HEK293 (cell line): ENCODE results near the gene EEFSEC.

Source experiments
- CTCF ChIA-PET: fragments of 350-600 bp; formaldehyde crosslinking; extraction: SDS; loops from one replicate; lab custom pipeline; 2021; ENCODE audit warnings: antibody characterized with exemption; lab: Yijun Ruan, JAX
- POLR2A ChIA-PET: fragments of 300-600 bp; formaldehyde crosslinking; extraction: SDS; loops from one replicate; lab custom pipeline; 2020; ENCODE audit warnings: antibody characterized with exemption, inconsistent platforms; lab: Yijun Ruan, JAX
- H3K27ac ChIP-seq: fragments of 200-500 bp; sonication (Bioruptor generic); 2 replicates; pipeline ENCODE4 v1.5.1; 2014; ENCODE audit warnings: low read depth, low read length, control low read depth, inconsistent platforms; ENCODE audit errors: extremely low read depth
- H3K36me3 ChIP-seq, 2 experiments: fragments of 200-500 bp in 1 of 2; sonication (Bioruptor generic) in 1 of 2; 1 replicate in 1 of 2; 2 replicates in 1 of 2; pipeline ENCODE4 v1.5.1; 2014 to 2017; ENCODE audit warnings: inconsistent platforms in 2 of 2, low read length in 2 of 2; ENCODE audit not compliant: control insufficient read depth in 2 of 2, insufficient read depth in 1 of 2
- H3K4me1 ChIP-seq: fragments of 200-500 bp; sonication (Bioruptor generic); 2 replicates; pipeline ENCODE4 v1.5.1; 2014; ENCODE audit warnings: mild to moderate bottlenecking, low read length, inconsistent platforms; ENCODE audit not compliant: control insufficient read depth, insufficient read depth
- H3K4me3 ChIP-seq: 2 replicates; pipeline ENCODE4 v1.5.1; 2011; ENCODE audit warnings: low read depth, mild to moderate bottlenecking, control low read depth, low read length, moderate library complexity
- H3K9me3 ChIP-seq: fragments of 200-500 bp; sonication (Bioruptor generic); 2 replicates; pipeline ENCODE4 v1.5.1; 2014; ENCODE audit warnings: low read depth, low read length, inconsistent platforms; ENCODE audit not compliant: control insufficient read depth, insufficient read depth
- ATF2 ChIP-seq: fragments of 450-650 bp; formaldehyde crosslinking; IDR thresholded peaks from 2 replicates; pipeline ENCODE4 v1.5.1; 2016; ENCODE audit warnings: missing biosample characterization, missing genetic modification characterization, low read depth
- EGR2 ChIP-seq: fragments of 450-650 bp; formaldehyde crosslinking; IDR thresholded peaks from 2 replicates; pipeline ENCODE4 v1.5.1; 2016; ENCODE audit warnings: low read depth, missing biosample characterization, missing genetic modification characterization
- GLIS1 ChIP-seq: fragments of 450-650 bp; formaldehyde crosslinking; IDR thresholded peaks from 2 replicates; pipeline ENCODE4 v1.5.1; 2016; ENCODE audit warnings: missing biosample characterization, missing genetic modification characterization
- HOXC10 ChIP-seq: sonication (generic); formaldehyde crosslinking; IDR thresholded peaks from 2 replicates; pipeline ENCODE4 v1.8.1; 2023; ENCODE audit warnings: mild to moderate bottlenecking, missing genetic modification reagents
- KLF9 ChIP-seq: fragments of 450-650 bp; formaldehyde crosslinking; IDR thresholded peaks from 2 replicates; pipeline ENCODE4 v1.5.1; 2016; ENCODE audit warnings: missing biosample characterization, missing genetic modification characterization, low read depth
- TRIM28 ChIP-seq: IDR thresholded peaks from 2 replicates; pipeline ENCODE4 v1.6.1; 2011; ENCODE audit warnings: low read length, control low read depth, borderline replicate concordance
- ZNF112 ChIP-seq: fragments of 450-650 bp; formaldehyde crosslinking; IDR thresholded peaks from 2 replicates; pipeline ENCODE4 v1.5.0; 2017; ENCODE audit warnings: missing biosample characterization, missing genetic modification characterization
- ZNF148 ChIP-seq: fragments of 450-650 bp; formaldehyde crosslinking; IDR thresholded peaks from 2 replicates; pipeline ENCODE4 v1.5.0; 2017; ENCODE audit warnings: missing biosample characterization, missing genetic modification characterization, borderline replicate concordance
- ZNF24 ChIP-seq: fragments of 450-650 bp; formaldehyde crosslinking; IDR thresholded peaks from 2 replicates; pipeline ENCODE4 v1.5.1; 2016; ENCODE audit warnings: missing biosample characterization, missing genetic modification characterization
- ZNF280C ChIP-seq: fragments of 450-650 bp; formaldehyde crosslinking; IDR thresholded peaks from 2 replicates; pipeline ENCODE4 v1.5.1; 2016; ENCODE audit warnings: missing biosample characterization, missing genetic modification characterization
- ZNF311 ChIP-seq: fragments of 450-650 bp; formaldehyde crosslinking; IDR thresholded peaks from 2 replicates; pipeline ENCODE4 v1.5.1; 2017; ENCODE audit warnings: missing biosample characterization, missing genetic modification characterization, borderline replicate concordance
- ZNF37A ChIP-seq: fragments of 450-650 bp; IDR thresholded peaks from 2 replicates; pipeline ENCODE4 v1.5.1; 2018; ENCODE audit warnings: missing biosample characterization, missing genetic modification characterization
- ZNF518A ChIP-seq: fragments of 450-650 bp; formaldehyde crosslinking; conservative IDR thresholded peaks from 2 replicates; pipeline ENCODE4 v1.5.1; 2016; ENCODE audit warnings: low read depth, missing biosample characterization, missing genetic modification characterization
- ZNF76 ChIP-seq: fragments of 450-650 bp; formaldehyde crosslinking; IDR thresholded peaks from 2 replicates; pipeline ENCODE4; 2016; ENCODE audit warnings: low read depth, missing biosample characterization, missing genetic modification characterization, borderline replicate concordance
- ZSCAN4 ChIP-seq: fragments of 450-650 bp; formaldehyde crosslinking; IDR thresholded peaks from 2 replicates; pipeline ENCODE4 v1.5.1; 2017; ENCODE audit warnings: missing biosample characterization, missing genetic modification characterization

The EEFSEC gene

GRCh38 chr3:128351546-128351945, 198.3 kb downstream of the EEFSEC start:
- Histone ChIP-seq H3K36me3 (peaks cover 0 to 7% of the 10 kb centered on the region in 2 experiments; a peak in 1 of 3 replicates), H3K4me3 (no peak overlapping the region), H3K27ac (no peak overlapping the region), H3K4me1 (peaks cover 3% of the 10 kb centered on the region; the same call in 1 of the 2 replicates), H3K9me3 (no peaks in the 10 kb centered on the region)
- ChIA-PET POLR2A (no interaction called here), CTCF (no interaction called here)
- TF ChIP-seq TRIM28 (no peak), ZNF518A (no peak), ZNF24 (no peak), ZNF76 (tag by site-specific recombination) (no peak), ZNF112 (no peak), ZSCAN4 (no peak)

- ChIA-PET CTCF (no interaction called here), POLR2A (no interaction called here)
- Histone ChIP-seq H3K4me1 (peaks cover 3% of the 10 kb centered on the region; the same call in 1 of the 2 replicates), H3K4me3 (no peak overlapping the region), H3K9me3 (no peaks in the 10 kb centered on the region), H3K36me3 (peaks cover 0 to 7% of the 10 kb centered on the region in 2 experiments; a peak in 1 of 3 replicates), H3K27ac (no peak overlapping the region)
- TF ChIP-seq KLF9 = no peak
- no peak for TF ChIP-seq EGR2 (tag by site-specific recombination)
- no peak for TF ChIP-seq HOXC10 (CRISPR knock-in tag)
- no peak for TF ChIP-seq ATF2 (tag by site-specific recombination)
- peak; percentile 30; the same call in 1 of the 2 replicates for TF ChIP-seq GLIS1 (tag by site-specific recombination)
- TF ChIP-seq ZNF311 (tag by site-specific recombination) = no peak
- TF ChIP-seq ZNF37A = no peak
- TF ChIP-seq ZNF148 (tag by site-specific recombination) = no peak
- TF ChIP-seq ZNF280C (tag by site-specific recombination) = no peak
Observed at GRCh38 chr3:128352326-128352725, 199.0 kb downstream of the EEFSEC start.
